Endothelial cell of umbilical vein (primary cell): ENCODE results near the gene LMAN2.

ENCODE experiments used
- EZH2 ChIP-seq: IDR thresholded peaks from 2 replicates; pipeline ENCODE4 v1.6.1; 2012; ENCODE audit warnings: borderline replicate concordance, low read depth, mild to moderate bottlenecking, moderate library complexity, low read length, inconsistent platforms; ENCODE audit not compliant: severe bottlenecking
- FOS ChIP-seq: IDR thresholded peaks from 2 replicates; pipeline ENCODE4 v1.6.1; 2011; ENCODE audit warnings: mild to moderate bottlenecking, low read length, moderate library complexity, borderline replicate concordance; ENCODE audit not compliant: insufficient read depth
- JUN ChIP-seq: IDR thresholded peaks from 2 replicates; pipeline ENCODE4 v1.6.1; 2011; ENCODE audit warnings: borderline replicate concordance, low read depth; ENCODE audit not compliant: insufficient read length, insufficient read depth
- POLR2A ChIP-seq: IDR thresholded peaks from 2 replicates; pipeline ENCODE4 v1.6.1; 2012; ENCODE audit warnings: low read depth, mild to moderate bottlenecking, control low read depth, low read length
- POLR2AphosphoS5 ChIP-seq: IDR thresholded peaks from 2 replicates; pipeline ENCODE4 v1.6.1; 2012; ENCODE audit warnings: low read depth, mild to moderate bottlenecking, control low read depth, low read length, moderate library complexity; ENCODE audit not compliant: insufficient read depth
- TF ChIP-seq, protein P1 (sequence below), 2 donors: IDR thresholded peaks; 1 replicate in 1 of 2; 2 replicates in 1 of 2; pipeline ENCODE4 v1.5.1; 2011; ENCODE audit warnings: low read length in 2 of 2, mild to moderate bottlenecking in 2 of 2, moderate library complexity in 2 of 2, control low read depth in 1 of 2, inconsistent platforms in 1 of 2, low read depth in 1 of 2; ENCODE audit not compliant: insufficient read depth in 1 of 2; ENCODE audit errors: extremely low read depth in 1 of 2
- TF ChIP-seq, protein P2 (sequence below): IDR thresholded peaks from 2 replicates; pipeline ENCODE4 v1.6.1; 2011; ENCODE audit not compliant: insufficient read depth, insufficient read length

DNA sequence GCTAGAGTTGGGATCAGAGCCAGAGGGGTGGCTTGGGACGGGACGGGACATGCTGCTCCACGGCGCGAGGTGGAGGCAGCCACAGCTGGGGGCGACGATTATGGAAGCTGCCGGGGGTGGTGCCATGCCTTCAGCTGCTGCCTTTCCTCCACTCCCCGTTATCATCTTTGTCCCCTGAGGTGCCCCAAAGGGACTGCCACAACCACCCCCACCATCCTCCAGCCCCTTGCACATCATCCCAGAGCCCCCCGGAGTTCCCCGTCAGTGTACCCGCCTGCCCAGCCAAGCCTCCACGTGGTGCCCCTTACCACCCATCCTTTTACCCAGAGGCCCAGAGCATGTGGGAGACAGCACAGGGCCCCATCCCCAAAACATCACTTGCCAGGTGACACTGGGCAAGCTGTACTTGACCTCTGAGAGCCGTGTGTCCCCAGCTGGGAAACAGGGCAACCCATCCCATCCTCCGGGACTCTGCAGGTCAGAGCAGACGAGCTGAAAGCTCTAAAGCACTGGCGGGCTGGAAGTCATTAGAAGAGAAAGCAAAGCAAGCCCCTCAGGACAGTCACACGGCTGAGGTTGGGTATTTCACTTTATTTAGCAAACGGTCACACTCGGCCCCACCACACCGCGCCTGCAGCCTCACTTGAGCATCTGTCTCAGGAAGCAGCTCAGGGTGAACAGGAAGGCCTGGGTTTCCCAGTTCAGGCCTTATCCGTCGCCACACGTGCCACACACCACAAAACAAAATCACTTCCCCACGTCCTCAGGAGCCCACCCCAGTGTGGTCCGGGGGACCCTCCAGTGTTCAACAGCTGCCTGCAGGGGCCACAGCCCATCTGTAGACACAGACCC, 20.3 kb downstream of the LMAN2 start:
- TF ChIP-seq, protein P1, sequence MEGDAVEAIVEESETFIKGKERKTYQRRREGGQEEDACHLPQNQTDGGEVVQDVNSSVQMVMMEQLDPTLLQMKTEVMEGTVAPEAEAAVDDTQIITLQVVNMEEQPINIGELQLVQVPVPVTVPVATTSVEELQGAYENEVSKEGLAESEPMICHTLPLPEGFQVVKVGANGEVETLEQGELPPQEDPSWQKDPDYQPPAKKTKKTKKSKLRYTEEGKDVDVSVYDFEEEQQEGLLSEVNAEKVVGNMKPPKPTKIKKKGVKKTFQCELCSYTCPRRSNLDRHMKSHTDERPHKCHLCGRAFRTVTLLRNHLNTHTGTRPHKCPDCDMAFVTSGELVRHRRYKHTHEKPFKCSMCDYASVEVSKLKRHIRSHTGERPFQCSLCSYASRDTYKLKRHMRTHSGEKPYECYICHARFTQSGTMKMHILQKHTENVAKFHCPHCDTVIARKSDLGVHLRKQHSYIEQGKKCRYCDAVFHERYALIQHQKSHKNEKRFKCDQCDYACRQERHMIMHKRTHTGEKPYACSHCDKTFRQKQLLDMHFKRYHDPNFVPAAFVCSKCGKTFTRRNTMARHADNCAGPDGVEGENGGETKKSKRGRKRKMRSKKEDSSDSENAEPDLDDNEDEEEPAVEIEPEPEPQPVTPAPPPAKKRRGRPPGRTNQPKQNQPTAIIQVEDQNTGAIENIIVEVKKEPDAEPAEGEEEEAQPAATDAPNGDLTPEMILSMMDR (IDR thresholded peaks at IDR 0.05; ENCODE audit: extremely low read depth in 1 of 2, insufficient read depth in 1 of 2, low read depth in 1 of 2, low read length in 2 of 2), result no peak
- TF ChIP-seq POLR2A (no peak), EZH2 (no peak), FOS (no peak), JUN (no peak), POLR2AphosphoS5 (no peak)
- TF ChIP-seq, protein P2, sequence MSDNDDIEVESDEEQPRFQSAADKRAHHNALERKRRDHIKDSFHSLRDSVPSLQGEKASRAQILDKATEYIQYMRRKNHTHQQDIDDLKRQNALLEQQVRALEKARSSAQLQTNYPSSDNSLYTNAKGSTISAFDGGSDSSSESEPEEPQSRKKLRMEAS, result no peak
